HG03039 (cell line): ENCODE measurements around the gene SRSF5.
"Not testable (repeated sequence)": the region's sequence is repeated elsewhere in the genome, so short reads cannot be mapped to it uniquely, and the experiment has no call there.

Source experiments
- ATAC-seq: cut with Tn5 transposase; IDR thresholded peaks from one replicate; pipeline ENCODE4 v1.9.1; 2021; ENCODE audit warnings: mild to moderate bottlenecking, moderate library complexity; ENCODE audit not compliant: unreplicated experiment

The SRSF5 gene

DNA sequence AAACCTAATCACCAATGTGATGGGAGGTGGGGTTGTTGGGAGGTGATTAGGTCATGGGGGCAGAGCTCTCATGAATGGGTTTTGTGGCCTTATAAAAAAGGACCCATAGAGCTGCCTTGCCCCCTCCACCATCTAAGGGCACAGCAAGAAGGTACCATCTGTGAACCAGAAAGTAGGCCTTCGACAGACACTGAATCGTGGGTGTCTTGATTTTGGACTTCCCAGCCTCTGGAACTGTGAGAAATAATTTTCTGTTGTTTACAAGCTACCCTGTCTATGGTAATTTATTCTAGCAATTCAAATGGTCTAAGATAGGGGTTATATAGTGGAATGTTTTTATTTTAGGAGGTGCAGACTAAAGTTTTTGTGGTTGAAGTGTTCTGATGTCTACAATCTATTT, 38.0 kb downstream of the SRSF5 start:
- no peak for ATAC-seq

DNA sequence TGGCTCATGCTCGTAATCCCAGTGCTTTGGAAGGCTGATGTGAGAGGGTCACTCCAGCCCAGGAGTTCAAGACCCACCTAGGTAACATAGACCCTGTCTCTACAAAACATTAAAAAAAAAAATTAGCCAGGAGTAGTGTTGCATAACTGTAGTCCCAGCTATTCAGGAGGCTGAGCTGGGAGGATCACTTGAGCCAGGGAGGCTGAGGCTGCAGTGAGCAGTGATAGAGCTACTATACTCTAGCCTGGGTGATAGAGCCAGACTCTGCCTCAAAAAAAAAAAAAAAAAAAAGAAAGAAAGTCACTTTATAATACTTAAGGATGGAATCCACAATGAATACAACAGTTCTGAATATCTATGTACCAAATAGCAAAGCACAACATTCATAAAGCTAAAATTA, 40.2 kb downstream of the SRSF5 start:
- ATAC-seq = no peak

DNA sequence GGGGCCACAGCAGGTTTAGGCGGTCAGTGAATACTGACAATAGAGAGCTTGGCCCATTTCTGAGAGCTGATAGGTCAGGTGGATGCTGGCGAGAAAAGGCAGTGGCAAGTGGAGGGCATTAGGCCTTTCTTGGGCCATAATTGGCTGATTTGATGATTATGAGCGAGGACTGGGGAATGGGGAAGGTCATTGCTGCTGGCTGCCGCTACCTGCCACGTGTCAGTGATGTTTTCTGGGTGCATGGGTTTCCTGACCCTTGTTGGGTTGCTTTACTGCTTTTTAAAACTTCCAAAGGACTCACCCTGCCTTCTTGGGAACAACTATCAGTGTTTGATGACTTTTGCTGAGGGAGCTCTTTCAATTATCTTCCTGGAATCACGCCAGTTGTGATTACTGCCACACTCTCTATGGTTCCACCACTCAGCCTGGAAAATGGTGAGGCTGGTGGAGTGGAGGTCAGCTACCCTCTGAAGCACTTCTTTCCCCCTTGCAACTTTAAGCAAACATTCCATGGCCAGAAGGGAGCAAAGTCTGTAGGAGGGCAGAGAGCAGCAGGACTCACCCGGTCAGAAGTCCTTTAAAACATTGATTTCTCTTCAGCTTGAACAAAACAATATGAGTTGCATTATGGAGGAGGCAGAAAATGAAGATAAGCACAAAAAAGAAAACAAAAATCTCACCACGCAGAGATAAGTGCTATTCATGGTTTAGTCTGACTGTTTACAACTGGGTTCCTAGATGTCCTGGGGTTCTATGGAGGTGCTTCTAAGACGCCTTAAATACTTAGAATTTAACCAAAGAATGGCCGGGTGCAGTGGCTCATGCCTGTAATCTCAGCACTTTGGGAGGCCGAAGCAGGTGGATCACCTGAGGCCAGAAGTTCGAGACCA, 42.2 kb downstream of the SRSF5 start:
- ATAC-seq = no peak

DNA sequence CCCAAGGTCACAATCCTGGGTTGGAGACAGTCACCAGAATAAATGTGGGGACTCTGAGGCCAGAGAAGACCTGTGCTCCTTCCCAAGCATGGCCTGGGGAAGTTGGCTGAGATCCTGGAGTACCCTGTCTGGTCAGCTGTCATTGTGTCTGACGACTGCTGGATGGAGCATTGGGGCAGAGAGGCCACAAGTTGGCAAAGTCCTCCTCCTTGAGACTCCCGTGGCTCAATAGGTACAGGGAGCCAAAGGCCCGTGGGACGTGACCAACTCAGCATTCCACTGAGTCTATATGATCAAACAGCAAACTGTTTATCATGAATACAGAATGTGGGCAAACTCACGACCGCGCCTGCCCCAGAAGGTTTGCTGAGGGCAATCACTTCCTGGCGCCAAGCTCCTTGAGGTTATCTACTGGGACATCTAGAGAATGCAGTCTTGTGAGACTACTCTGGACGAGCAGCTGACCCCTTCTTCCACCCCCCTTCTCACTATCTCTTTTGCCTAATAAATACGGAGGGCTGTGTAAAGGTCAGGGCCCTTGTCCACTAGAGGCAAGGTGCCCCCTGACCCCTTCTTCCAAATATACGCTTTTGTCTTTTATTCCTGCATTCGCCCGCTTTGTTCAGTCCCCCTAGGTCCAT, 44.4 kb downstream of the SRSF5 start:
- no peak for ATAC-seq

GRCh38 chr14:69811868-69812252, 44.9 kb downstream of the SRSF5 start:
- no peak for ATAC-seq

DNA sequence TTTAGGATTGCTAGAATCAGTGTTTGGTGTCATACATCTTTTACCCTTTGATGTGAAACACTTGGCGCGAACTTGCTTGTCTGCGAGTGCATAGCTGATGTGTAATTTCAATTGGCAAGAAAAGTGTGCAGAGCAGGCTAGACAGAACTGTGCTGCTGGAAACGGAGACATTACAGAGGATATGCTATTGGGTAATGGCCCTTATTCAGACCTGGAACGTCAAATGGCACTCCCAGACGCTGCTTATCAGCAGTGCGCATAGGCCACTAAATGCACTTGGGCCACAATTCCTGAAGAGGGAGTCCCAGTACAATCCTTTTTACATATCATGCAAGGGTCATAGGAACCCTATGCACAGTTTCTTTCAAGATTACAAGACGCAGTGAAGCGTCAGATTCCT, 45.8 kb downstream of the SRSF5 start:
- ATAC-seq = no peak

DNA sequence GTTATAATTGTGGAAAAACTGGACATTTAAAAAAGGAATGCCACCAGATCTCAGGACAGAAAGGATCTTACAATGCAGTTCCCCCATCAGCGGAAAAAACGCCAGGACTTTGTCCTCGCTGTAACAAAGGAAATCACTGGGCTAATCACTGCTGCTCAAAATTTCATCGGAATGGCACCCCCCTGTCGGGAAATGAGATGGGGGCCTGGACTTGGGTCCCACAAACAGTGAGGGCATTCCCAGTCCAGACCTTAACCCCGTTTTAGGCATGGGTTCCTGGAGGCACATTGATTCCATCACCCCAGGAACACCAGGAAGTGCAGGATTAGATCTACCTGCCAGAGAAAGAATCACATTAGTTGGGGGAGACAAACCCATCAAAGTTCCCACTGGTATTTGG, 46.4 kb downstream of the SRSF5 start:
- not testable (repeated sequence) for ATAC-seq

GRCh38 chr14:69814397-69814796, 47.5 kb downstream of the SRSF5 start:
- no peak for ATAC-seq

GRCh38 chr14:69815556-69815955, 48.6 kb downstream of the SRSF5 start:
- no peak for ATAC-seq

DNA sequence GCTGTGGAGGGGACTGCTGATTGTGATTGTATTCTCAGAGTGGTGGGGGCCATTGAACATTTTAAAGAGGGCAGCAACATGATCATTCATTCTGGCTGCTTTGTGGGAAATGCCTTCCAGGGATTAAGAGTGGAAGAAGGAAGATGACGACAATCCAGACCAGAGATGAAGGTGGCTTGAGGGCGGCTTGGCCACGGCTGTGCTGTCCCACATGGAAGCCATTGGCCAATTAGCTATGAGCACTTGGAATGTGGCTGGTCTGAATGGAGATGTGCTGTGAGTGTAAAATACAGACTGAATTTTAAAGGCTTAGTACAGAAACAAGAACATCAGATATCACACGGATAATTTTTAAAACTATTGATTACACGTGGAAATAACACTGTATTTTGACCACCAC, 49.3 kb downstream of the SRSF5 start:
- ATAC-seq = no peak

DNA sequence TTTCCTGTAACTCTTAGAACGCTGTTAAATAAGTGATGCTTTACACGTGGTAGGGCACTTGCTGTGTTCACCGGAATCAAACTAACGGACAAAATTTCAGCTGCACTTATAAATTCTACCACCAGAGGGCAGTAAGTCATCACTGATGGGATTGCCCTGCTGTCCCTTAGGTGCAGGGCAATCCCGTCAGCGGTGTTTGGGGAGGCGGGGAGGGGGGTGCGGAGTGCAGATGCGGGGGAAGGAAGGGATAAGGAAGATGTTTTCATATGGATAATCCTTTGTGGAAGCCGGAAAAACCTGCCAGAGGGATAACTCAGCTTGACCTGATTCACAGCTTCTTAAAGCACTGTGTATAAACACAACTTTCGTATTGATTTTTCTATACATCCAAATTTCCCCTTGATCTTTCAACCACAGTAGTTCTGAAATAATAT, 51.8 kb downstream of the SRSF5 start:
- no peak for ATAC-seq

DNA sequence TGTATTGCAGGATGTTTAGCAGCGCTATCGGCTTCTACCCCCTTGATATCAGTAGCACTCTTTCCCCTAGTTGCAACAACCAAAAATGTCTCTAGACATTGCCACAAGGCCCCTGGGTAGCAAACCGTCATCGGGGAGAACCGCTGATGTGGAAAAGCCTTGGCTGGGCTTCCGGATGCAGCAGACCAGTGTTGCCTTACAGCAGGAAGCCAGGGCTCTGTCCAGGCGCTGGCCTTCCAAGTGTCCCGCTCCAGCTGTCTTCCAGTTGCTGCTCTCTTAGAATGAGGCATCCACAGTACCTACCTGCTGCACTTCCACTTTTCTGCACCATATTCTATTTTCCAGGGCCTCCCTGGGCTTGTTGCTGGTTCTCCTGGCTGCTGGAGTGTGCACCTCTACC, 52.7 kb downstream of the SRSF5 start:
- no peak for ATAC-seq

DNA sequence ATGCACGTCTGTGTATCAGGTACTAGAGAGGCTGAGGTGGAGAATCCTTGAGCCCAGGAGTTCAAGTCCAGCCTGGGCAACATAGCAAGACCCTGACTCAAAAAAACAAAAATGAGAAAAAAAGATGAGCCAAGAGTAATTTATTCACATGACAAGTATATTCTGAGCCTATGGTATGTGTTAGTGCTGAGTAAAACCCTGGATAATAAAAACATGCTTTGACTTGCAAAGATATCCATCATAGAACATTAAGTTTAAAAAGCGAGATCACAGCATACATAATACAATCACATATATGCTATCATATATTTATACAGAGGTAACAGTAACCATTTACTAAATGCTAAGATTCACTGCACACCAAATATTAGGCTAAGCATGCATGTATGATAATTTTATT, 54.0 kb downstream of the SRSF5 start:
- no peak for ATAC-seq
